ENCODE measurements around the gene RNF112. TPM values are rescaled to one million over a fixed set of nuclear protein-coding genes. Genes with fewer than 3 reads are reported as not detected.
A peak's percentile ranks its signal among the peaks of the same experiment; 100 is the strongest.

The RNF112 gene
- total and polyA plus RNA-seq, 2 experiments from 2014 or later = 0.79 to 1.2 TPM

GRCh38 chr17:19386974-19387920, 23.8 kb upstream of the RNF112 start, which contains the start of gene MFAP4:
MFAP4 (minus strand) TSS chr17:19387190; CDS start chr17:19387155, 35 bp downstream.
- Histone ChIP-seq H3K27me3 (no peaks in the 10 kb centered on the region), H3K9me3 (ENCODE audit: low read depth) (no peaks in the 10 kb centered on the region), H3K4me1 (ENCODE audit: low read depth) (peaks cover 22% of the 10 kb centered on the region), H3K36me3 (peaks cover 14% of the 10 kb centered on the region), H3K27ac (peak within 1 kb of the TSS; percentile 68), H3K4me3 (no peak within 1 kb of the TSS)
- DNase-seq (ENCODE audit: low read depth in 1 of 2, low spot score in 1 of 2) = peak; percentile 58 to 96
- TF ChIP-seq CTCF (IDR thresholded peaks at IDR 0.05; ENCODE audit: low read depth, low read length) = no peak

DNA sequence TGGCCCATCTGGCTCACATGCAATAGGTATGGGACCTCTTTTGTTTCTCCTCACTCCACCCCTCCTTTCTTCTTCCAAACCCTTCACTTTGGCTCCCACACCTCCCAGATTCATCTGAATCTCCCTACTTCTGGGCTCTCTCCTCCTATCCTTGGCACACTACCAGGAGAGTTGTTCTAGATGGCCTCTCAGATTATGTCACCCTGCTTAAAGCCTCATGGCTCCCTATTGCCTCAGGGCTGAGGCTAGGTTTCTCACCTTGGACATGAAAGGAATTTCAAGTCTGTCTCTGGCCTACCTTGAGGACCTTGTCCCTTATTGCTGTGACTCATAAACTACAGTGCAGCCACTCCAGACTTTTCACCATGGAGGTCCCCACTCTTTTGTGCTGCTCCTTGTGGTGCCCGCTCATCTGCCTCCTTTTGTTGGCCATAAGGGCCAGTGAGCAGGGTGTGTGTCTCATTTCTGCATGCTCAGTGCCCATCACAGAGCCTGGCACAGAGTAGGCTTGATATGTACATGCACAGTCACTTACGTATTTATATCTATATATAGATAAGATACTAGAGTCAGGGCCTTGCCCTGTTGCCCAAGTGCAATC, 23.0 kb upstream of the RNF112 start:
- no peak for DNase-seq (ENCODE audit: low read depth in 1 of 2, low spot score in 1 of 2)
- H3K27me3 ChIP-seq = no peaks in the 10 kb centered on the region
- H3K36me3 ChIP-seq = peaks cover 6% of the 10 kb centered on the region
- H3K4me1 ChIP-seq (ENCODE audit: low read depth) = peaks cover 22% of the 10 kb centered on the region
- H3K27ac ChIP-seq = peak overlapping the region; percentile 68
- no peak overlapping the region for H3K4me3 ChIP-seq
- no peak for TF ChIP-seq CTCF (IDR thresholded peaks at IDR 0.05; ENCODE audit: low read depth, low read length)
- H3K9me3 ChIP-seq (ENCODE audit: low read depth) = no peaks in the 10 kb centered on the region

DNA sequence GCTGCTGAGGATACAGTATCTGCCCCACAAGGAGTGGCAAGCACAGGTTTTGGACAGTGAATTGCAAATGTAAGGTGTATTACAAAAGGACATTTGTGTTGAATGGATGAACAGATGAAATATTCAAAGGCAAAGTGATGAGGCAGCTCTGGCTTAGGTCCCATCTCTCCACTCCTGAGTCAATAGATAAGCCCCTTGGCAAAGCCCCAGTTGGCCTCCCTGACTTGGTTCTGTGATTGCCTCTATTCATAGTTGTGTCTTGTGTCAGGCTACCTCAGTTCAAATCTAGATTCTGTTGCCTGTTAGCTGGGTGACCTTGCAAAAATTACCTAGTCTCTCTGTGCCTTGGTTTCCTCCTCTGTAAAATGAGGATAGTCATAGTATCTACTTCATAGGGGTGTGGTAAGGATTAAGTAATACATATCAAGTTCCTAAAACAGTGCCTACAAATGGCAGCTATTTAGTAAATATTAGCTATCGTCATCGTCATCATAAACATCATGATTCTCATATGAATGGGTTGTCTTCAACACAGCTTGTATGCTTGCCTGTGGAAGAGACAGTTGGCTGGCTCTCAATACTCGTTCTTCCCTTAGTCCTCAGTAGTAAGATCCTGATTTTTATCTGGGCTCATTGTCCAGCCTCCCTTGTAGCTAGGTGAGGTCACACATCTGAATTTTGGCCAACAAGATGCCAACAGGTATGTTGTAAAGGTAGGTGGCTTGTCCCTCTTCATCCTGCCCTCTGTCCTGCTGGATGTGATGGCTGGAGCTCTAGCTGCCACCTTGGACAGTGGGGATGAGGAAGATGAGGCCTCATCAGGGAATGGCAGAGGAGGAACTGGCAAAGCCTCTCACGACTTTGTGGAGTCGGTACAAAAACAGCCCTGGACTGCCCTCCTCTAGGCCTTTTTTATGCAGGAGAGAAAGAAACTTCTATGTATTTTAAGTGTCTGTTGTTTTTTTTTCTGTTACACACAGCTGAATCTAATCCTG, 21.9 kb upstream of the RNF112 start:
- H3K36me3 ChIP-seq = peaks cover 4% of the 10 kb centered on the region
- peaks cover 22% of the 10 kb centered on the region for H3K4me1 ChIP-seq (ENCODE audit: low read depth)
- no peak for DNase-seq (ENCODE audit: low read depth in 1 of 2, low spot score in 1 of 2)
- H3K9me3 ChIP-seq (ENCODE audit: low read depth) = no peaks in the 10 kb centered on the region
- no peak for TF ChIP-seq CTCF (IDR thresholded peaks at IDR 0.05; ENCODE audit: low read depth, low read length)
- H3K27me3 ChIP-seq = no peaks in the 10 kb centered on the region
- no peak overlapping the region for H3K4me3 ChIP-seq
- H3K27ac ChIP-seq = no peak overlapping the region

- peaks cover 22% of the 10 kb centered on the region for H3K4me1 ChIP-seq (ENCODE audit: low read depth)
- no peak overlapping the region for H3K27ac ChIP-seq
- H3K9me3 ChIP-seq (ENCODE audit: low read depth) = no peaks in the 10 kb centered on the region
- H3K4me3 ChIP-seq = no peak overlapping the region
- no peak for DNase-seq (ENCODE audit: low read depth in 1 of 2, low spot score in 1 of 2)
- H3K27me3 ChIP-seq = no peaks in the 10 kb centered on the region
- H3K36me3 ChIP-seq = no peaks in the 10 kb centered on the region
- TF ChIP-seq CTCF (IDR thresholded peaks at IDR 0.05; ENCODE audit: low read depth, low read length) = no peak
Observed at GRCh38 chr17:19390951-19391350, 20.1 kb upstream of the RNF112 start.

- no peak overlapping the region for H3K4me3 ChIP-seq
- no peak for DNase-seq (ENCODE audit: low read depth in 1 of 2, low spot score in 1 of 2)
- H3K4me1 ChIP-seq (ENCODE audit: low read depth) = peaks cover 22% of the 10 kb centered on the region
- H3K36me3 ChIP-seq = no peaks in the 10 kb centered on the region
- no peak for TF ChIP-seq CTCF (IDR thresholded peaks at IDR 0.05; ENCODE audit: low read depth, low read length)
- no peak overlapping the region for H3K27ac ChIP-seq
- no peaks in the 10 kb centered on the region for H3K9me3 ChIP-seq (ENCODE audit: low read depth)
- H3K27me3 ChIP-seq = no peaks in the 10 kb centered on the region
Observed at GRCh38 chr17:19391432-19391831, 19.6 kb upstream of the RNF112 start.
